GM12878 (cell line): ENCODE data around the gene GNPTG. TPM values are rescaled to one million over a fixed set of nuclear protein-coding genes. Genes with fewer than 3 reads are reported as not detected.

Experiments
- ATAC-seq: fragments of 200-7000 bp; cut with Tn5 transposase; 3 replicates; pipeline ENCODE4 v1.9.1; 2020; ENCODE audit warnings: mild to moderate bottlenecking, moderate library complexity
- BruUV-seq: library from RNA; stranded (reverse); fragments of 400-500 nt; replicated peaks from 2 replicates; lab custom pipeline; 2021; lab: Mats Ljungman, UMichigan
- CTCF ChIA-PET: fragments of 300-600 bp; sonication (Branson Sonifier 250); formaldehyde crosslinking; extraction: SDS; loops from one replicate; lab custom pipeline; 2021; ENCODE audit warnings: inconsistent platforms; lab: Yijun Ruan, JAX
- POLR2A ChIA-PET: fragments of 350-600 bp; formaldehyde crosslinking; extraction: SDS; loops from one replicate; lab custom pipeline; 2021; ENCODE audit warnings: inconsistent platforms; lab: Charles Lee
- RAD21 ChIA-PET: fragments of 300-600 bp; sonication (Branson Sonifier 250); formaldehyde crosslinking; loops from one replicate; lab custom pipeline; 2023; ENCODE audit warnings: antibody characterized with exemption; ENCODE audit not compliant: unreplicated experiment; lab: Charles Lee
- SMC1A ChIA-PET: fragments of 300-600 bp; sonication (Branson Sonifier 250); formaldehyde crosslinking; loops from one replicate; lab custom pipeline; 2023; ENCODE audit not compliant: unreplicated experiment, uncharacterized antibody; lab: Charles Lee
- DNase-seq: peaks from one replicate; pipeline ENCODE4 v3.0.0-alpha.2; 2011; ENCODE audit warnings: low read depth, low spot score
- FAIRE-seq: peaks from 3 replicates; lab custom pipeline; 2011; peaks lifted over from hg19 to GRCh38; lab: Jason Lieb, UNC
- H2AFZ ChIP-seq: 2 replicates; pipeline ENCODE4 v1.6.0; 2011; ENCODE audit warnings: low read depth, low read length, control low read depth; ENCODE audit not compliant: control insufficient read depth
- H3K27ac ChIP-seq: 2 replicates; pipeline ENCODE4 v1.5.1; 2011; ENCODE audit warnings: control low read depth; ENCODE audit not compliant: control insufficient read depth, insufficient read depth
- H3K27me3 ChIP-seq, 2 experiments: replicated peaks in 1 of 2; 2 replicates each; pipeline versions ENCODE4 v1.6.0 to v1.6.1; 2011; ENCODE audit warnings: low read length in 1 of 2; ENCODE audit not compliant: control insufficient read depth in 2 of 2, insufficient read depth in 2 of 2
- H3K36me3 ChIP-seq, 2 experiments: 2 replicates each; pipeline ENCODE4 v1.5.1; 2011; ENCODE audit warnings: low read length in 1 of 2; ENCODE audit not compliant: control insufficient read depth in 2 of 2, insufficient read depth in 2 of 2
- H3K4me1 ChIP-seq: 2 replicates; pipeline ENCODE4 v1.6.1; 2011; ENCODE audit warnings: mild to moderate bottlenecking, low read length, moderate library complexity, mixed read lengths; ENCODE audit not compliant: control insufficient read depth, insufficient read depth
- H3K4me2 ChIP-seq: 2 replicates; pipeline ENCODE4 v1.6.0; 2011; ENCODE audit warnings: control low read depth; ENCODE audit not compliant: control insufficient read depth, insufficient read depth
- H3K4me3 ChIP-seq: fragments of 200-600 bp; sonication (generic); 2 replicates; pipeline ENCODE4 v1.5.1; 2016
- H3K79me2 ChIP-seq: 2 replicates; pipeline ENCODE4 v1.6.0; 2011; ENCODE audit warnings: low read length; ENCODE audit not compliant: control insufficient read depth, insufficient read depth
- H3K9ac ChIP-seq: 2 replicates; pipeline ENCODE4 v1.8.0; 2011; ENCODE audit warnings: low read length, control low read depth, mixed read lengths; ENCODE audit not compliant: control insufficient read depth, insufficient read depth
- H3K9me3 ChIP-seq: replicated peaks from 3 replicates; pipeline ENCODE4 v1.5.1; 2011; ENCODE audit warnings: mild to moderate bottlenecking, low read length; ENCODE audit not compliant: control insufficient read depth, insufficient read depth
- H4K20me1 ChIP-seq: 2 replicates; pipeline ENCODE4 v1.6.0; 2011; ENCODE audit not compliant: control insufficient read depth, insufficient read depth
- ATF7 ChIP-seq: fragments of 450-650 bp; IDR thresholded peaks from 2 replicates; pipeline ENCODE4 v1.6.1; 2016; ENCODE audit warnings: low read depth, mild to moderate bottlenecking
- BRCA1 ChIP-seq: IDR thresholded peaks from 2 replicates; pipeline ENCODE4 v1.6.1; 2011; ENCODE audit warnings: low read depth, low read length, improper control_type of control experiment
- NRF1 ChIP-seq: conservative IDR thresholded peaks from 2 replicates; pipeline ENCODE4 v1.6.1; 2011; ENCODE audit warnings: mild to moderate bottlenecking, low read depth, low read length, improper control_type of control experiment
- POLR2A ChIP-seq: IDR thresholded peaks from 2 replicates; pipeline ENCODE4 v1.6.1; 2011; ENCODE audit warnings: low read depth, mild to moderate bottlenecking, low read length
- RELA ChIP-seq: fragments of 450-650 bp; IDR thresholded peaks from 2 replicates; pipeline ENCODE4 v1.8.0; 2014; ENCODE audit warnings: borderline replicate concordance; ENCODE audit not compliant: partially characterized antibody
- ZBED1 ChIP-seq: IDR thresholded peaks from 2 replicates; pipeline ENCODE4 v1.6.1; 2016; ENCODE audit warnings: borderline replicate concordance
- WGBS: methylation state at CpG from one replicate; pipeline ENCODE4 v1.1.6; 2016; ENCODE audit warnings: low lambda C conversion rate; ENCODE audit not compliant: insufficient replicate concordance, insufficient coverage; ENCODE audit errors: missing lambda C conversion rate; 5-methylcytosine and 5-hydroxymethylcytosine counted together
- in situ Hi-C: fragments of 300-500 bp; cut with MboI; formaldehyde crosslinking; loops from 9 replicates; pipeline ENCODE4 v1.14.3; 2018; ENCODE audit warnings: mixed read lengths
- intact Hi-C: fragments of 100-400 bp; cut with micrococcal nuclease; formaldehyde crosslinking; loops from one replicate; pipeline ENCODE4 v1.14.2; 2022; ENCODE audit not compliant: unreplicated experiment
- polyA plus RNA-seq, 11 experiments: library from polyadenylated mRNA; depleted of rRNA in 4 of 11; unstranded in 6 of 11; stranded (reverse) in 5 of 11; fragments of >200 nt; fragmentation: Nextera tagmentation in 4 of 11; fragmentation: Illumina TruSeq in 1 of 11; extraction: Ambion mirVana in 4 of 11; extraction: Trizol in 1 of 11; gene quantifications; 1 replicate in 1 of 11; 2 replicates in 10 of 11; pipeline versions ENCODE4 v1.2.1 to v1.2.3, GENCODE V29; 2011 to 2016; ENCODE audit warnings: inconsistent platforms in 2 of 11, missing spikeins in 2 of 11, low read depth in 1 of 11
- total RNA-seq, 4 experiments: library from RNA; depleted of rRNA in 3 of 4; stranded (reverse); fragments of >200 nt in 3 of 4; fragmentation: Illumina TruSeq in 1 of 4; extraction: Trizol in 1 of 4; gene quantifications; 2 replicates each; pipeline versions ENCODE4 v1.2.1 to v1.2.3, GENCODE V29; 2013 to 2021
- TF ChIP-seq, protein P1 (sequence below): fragments of 450-650 bp; IDR thresholded peaks from 2 replicates; pipeline ENCODE4 v1.6.1; 2016; ENCODE audit warnings: mild to moderate bottlenecking, moderate library complexity, borderline replicate concordance
- TF ChIP-seq, protein P2 (sequence below): fragments of 450-650 bp; IDR thresholded peaks from 2 replicates; pipeline ENCODE4 v1.6.1; 2016; ENCODE audit warnings: mild to moderate bottlenecking

Gene GNPTG
- total and polyA plus RNA-seq, 10 of the 15 experiments (the other 5 are each of a cell fraction or from before 2014, with no cell fraction given) = 0.80 to 32.6 (median 20.9) TPM

DNA sequence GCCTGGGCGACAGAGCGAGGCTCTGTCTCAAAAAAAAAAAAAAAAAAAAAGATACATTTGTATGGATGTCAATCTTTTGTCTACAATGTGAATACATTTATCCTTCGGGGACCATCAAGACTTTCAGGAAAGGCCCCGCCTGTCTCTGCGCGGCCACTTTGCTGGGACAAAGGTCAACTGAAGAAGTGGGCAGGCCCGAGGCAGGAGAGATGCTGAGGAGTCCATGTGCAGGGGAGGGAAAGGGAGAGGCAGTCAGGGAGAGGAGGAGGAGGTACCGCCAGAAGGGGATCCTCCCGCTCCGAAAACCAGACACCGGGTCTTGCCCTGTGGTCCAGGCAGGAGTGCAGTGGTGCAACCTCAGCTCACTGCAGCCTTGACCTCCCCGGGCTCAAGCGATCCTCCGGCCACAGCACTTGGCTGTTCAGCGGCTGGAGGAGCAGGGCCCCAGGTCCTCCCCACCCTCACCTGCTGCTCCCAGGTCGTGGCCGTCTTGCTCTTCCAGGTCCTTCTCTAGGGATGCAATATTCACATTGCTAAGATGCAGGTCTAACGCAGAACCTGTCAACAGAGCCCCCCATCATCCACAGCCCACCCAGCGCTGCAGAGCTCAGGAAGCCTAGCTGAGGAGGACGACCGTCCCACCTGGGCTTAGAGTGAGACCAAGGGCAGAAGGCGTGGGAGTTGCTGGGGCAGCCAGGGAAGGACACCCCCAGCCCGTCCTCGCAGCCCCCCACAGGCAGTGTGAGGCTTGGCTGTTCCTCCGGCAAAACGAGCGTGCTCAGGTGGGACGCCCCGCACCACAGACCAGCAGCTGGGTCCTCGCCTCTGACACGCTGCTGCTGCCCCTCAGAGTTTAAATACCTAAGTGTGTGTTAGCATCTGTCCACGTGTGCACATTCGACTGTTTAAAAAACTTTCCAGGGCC is 19.6 kb downstream of the GNPTG start:
- Histone ChIP-seq H3K9ac (no peak overlapping the region), H3K36me3 (peaks cover 2 to 10% of the 10 kb centered on the region in 2 experiments; a peak in 3 of 4 replicates), H3K4me2 (no peak overlapping the region), H3K4me1 (no peaks in the 10 kb centered on the region), H3K27me3 (no peaks in the 10 kb centered on the region)
- CTCF ChIA-PET = no interaction called here
- no peak for TF ChIP-seq NRF1
- no peak for TF ChIP-seq POLR2A
- TF ChIP-seq, all 136 proteins: peak for 0
- no peak overlapping the region for H2AFZ ChIP-seq
- H3K27ac ChIP-seq = no peak overlapping the region
- in situ Hi-C loops = no loop called here
- no TSS peak for BruUV-seq
- no peak overlapping the region for H3K4me3 ChIP-seq
- DNase-seq (no peak), ATAC-seq (no peak), FAIRE-seq (no peak)
- SMC1A ChIA-PET = no interaction called here
- WGBS = 95% methylated on average over 32 of the region's 33 CpGs
- RAD21 ChIA-PET = no interaction called here
- H4K20me1 ChIP-seq = no peaks in the 10 kb centered on the region
- intact Hi-C loops = no loop called here
- POLR2A ChIA-PET = no interaction called here
- no peaks in the 10 kb centered on the region for H3K9me3 ChIP-seq
- no peaks in the 10 kb centered on the region for H3K79me2 ChIP-seq

DNA sequence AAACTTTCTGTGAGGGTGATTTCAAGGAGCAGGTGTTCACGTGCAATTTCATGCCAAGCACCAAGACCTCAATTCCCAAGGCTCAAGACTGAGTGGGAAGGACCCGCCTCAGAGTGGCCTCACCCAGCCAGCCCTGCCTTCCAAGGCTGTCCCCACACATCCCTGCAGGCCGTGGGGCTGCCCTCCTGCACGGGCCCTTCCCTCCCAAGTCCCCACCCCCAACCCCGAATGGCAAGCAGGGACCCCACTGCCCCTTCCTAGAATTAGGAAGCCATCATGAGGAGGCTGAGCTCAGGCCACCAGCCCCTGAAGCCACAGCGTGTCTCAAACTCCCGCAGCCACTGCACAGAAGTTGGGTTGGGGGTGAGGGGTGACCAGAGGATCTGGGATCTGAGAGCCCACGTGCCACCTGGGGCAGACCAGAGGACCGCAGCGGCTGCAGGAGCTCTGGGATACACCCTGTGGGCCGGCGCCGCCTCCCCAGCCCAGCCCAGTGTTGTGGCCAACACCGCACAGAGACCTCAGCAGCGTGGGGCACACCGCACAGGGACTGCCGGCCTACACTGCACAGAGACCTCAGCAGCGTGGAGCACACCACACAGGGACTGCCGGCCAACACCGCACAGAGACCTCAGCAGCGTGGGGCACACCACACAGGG is 20.7 kb downstream of the GNPTG start:
- ATAC-seq = no peak
- intact Hi-C loops (no loop called here), in situ Hi-C loops (no loop called here)
- Histone ChIP-seq H3K9me3 (no peaks in the 10 kb centered on the region), H4K20me1 (no peaks in the 10 kb centered on the region), H3K79me2 (no peaks in the 10 kb centered on the region), H3K27ac (no peak overlapping the region), H3K4me1 (no peaks in the 10 kb centered on the region), H3K36me3 (peaks cover 0 to 4% of the 10 kb centered on the region in 2 experiments; a peak in 2 of 4 replicates), H3K9ac (no peak overlapping the region), H3K27me3 (no peaks in the 10 kb centered on the region), H3K4me2 (no peak overlapping the region), H3K4me3 (no peak overlapping the region), H2AFZ (no peak overlapping the region)
- BruUV-seq = no TSS peak
- ChIA-PET SMC1A (no interaction called here), POLR2A (no interaction called here), RAD21 (no interaction called here), CTCF (no interaction called here)
- WGBS = over 99% methylated on average over 10 of the region's 21 CpGs
- DNase-seq = no peak
- no peak for FAIRE-seq
- TF ChIP-seq ZBED1 (no peak), BRCA1 (no peak), ATF7 (no peak), RELA (no peak)
- TF ChIP-seq, protein P1, sequence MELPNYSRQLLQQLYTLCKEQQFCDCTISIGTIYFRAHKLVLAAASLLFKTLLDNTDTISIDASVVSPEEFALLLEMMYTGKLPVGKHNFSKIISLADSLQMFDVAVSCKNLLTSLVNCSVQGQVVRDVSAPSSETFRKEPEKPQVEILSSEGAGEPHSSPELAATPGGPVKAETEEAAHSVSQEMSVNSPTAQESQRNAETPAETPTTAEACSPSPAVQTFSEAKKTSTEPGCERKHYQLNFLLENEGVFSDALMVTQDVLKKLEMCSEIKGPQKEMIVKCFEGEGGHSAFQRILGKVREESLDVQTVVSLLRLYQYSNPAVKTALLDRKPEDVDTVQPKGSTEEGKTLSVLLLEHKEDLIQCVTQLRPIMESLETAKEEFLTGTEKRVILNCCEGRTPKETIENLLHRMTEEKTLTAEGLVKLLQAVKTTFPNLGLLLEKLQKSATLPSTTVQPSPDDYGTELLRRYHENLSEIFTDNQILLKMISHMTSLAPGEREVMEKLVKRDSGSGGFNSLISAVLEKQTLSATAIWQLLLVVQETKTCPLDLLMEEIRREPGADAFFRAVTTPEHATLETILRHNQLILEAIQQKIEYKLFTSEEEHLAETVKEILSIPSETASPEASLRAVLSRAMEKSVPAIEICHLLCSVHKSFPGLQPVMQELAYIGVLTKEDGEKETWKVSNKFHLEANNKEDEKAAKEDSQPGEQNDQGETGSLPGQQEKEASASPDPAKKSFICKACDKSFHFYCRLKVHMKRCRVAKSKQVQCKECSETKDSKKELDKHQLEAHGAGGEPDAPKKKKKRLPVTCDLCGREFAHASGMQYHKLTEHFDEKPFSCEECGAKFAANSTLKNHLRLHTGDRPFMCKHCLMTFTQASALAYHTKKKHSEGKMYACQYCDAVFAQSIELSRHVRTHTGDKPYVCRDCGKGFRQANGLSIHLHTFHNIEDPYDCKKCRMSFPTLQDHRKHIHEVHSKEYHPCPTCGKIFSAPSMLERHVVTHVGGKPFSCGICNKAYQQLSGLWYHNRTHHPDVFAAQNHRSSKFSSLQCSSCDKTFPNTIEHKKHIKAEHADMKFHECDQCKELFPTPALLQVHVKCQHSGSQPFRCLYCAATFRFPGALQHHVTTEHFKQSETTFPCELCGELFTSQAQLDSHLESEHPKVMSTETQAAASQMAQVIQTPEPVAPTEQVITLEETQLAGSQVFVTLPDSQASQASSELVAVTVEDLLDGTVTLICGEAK = no peak
- TF ChIP-seq, protein P2, sequence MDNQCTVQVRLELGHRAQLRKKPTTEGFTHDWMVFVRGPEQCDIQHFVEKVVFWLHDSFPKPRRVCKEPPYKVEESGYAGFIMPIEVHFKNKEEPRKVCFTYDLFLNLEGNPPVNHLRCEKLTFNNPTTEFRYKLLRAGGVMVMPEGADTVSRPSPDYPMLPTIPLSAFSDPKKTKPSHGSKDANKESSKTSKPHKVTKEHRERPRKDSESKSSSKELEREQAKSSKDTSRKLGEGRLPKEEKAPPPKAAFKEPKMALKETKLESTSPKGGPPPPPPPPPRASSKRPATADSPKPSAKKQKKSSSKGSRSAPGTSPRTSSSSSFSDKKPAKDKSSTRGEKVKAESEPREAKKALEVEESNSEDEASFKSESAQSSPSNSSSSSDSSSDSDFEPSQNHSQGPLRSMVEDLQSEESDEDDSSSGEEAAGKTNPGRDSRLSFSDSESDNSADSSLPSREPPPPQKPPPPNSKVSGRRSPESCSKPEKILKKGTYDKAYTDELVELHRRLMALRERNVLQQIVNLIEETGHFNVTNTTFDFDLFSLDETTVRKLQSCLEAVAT = no peak
